Activated CD4-positive, alpha-beta T cell treated with anti-CD3 and anti-CD28 coated beads, Interleukin-2, amount 10 ng/mL, durations not matched to agents 7 days and 5 days (primary cell): ENCODE data around the gene MSH2. TPM values are rescaled to one million over a fixed set of nuclear protein-coding genes. Genes with fewer than 3 reads are reported as not detected.

Experiments used
- CTCF ChIA-PET: fragments of 350-600 bp; sonication (Branson Sonifier 250); formaldehyde crosslinking; loops from one replicate; lab custom pipeline; 2021; ENCODE audit warnings: antibody characterized with exemption; lab: Charles Lee
- POLR2A ChIA-PET: fragments of 350-600 bp; sonication (Branson Sonifier 250); formaldehyde crosslinking; loops from one replicate; lab custom pipeline; 2021; ENCODE audit warnings: antibody characterized with exemption; lab: Charles Lee
- DNase-seq: peaks from one replicate; pipeline ENCODE4 v3.0.0-alpha.2; 2020
- H3K27ac Mint-ChIP-seq: one replicate; pipeline ENCODE4 v1.8.0; 2021; ENCODE audit warnings: mild to moderate bottlenecking, moderate library complexity, mixed read lengths
- H3K27me3 Mint-ChIP-seq: one replicate; pipeline ENCODE4 v1.8.0; 2021; ENCODE audit warnings: mixed read lengths
- H3K36me3 Mint-ChIP-seq: one replicate; pipeline ENCODE4 v1.8.0; 2021; ENCODE audit warnings: low read depth, mixed read lengths
- H3K4me1 Mint-ChIP-seq: one replicate; pipeline ENCODE4 v1.8.0; 2021; ENCODE audit warnings: mixed read lengths
- H3K4me3 Mint-ChIP-seq: one replicate; pipeline ENCODE4 v1.8.0; 2021; ENCODE audit warnings: mild to moderate bottlenecking, moderate library complexity, mixed read lengths
- H3K9me3 Mint-ChIP-seq: one replicate; pipeline ENCODE4 v1.8.0; 2021; ENCODE audit warnings: mixed read lengths
- total RNA-seq, 2 experiments: library from RNA; stranded (reverse); gene quantifications; one replicate each; pipeline ENCODE4 v1.2.3, GENCODE V29; 2021

Gene MSH2
- total RNA-seq, 2 experiments from 2014 or later, result 48.0 to 51.8 TPM

DNA sequence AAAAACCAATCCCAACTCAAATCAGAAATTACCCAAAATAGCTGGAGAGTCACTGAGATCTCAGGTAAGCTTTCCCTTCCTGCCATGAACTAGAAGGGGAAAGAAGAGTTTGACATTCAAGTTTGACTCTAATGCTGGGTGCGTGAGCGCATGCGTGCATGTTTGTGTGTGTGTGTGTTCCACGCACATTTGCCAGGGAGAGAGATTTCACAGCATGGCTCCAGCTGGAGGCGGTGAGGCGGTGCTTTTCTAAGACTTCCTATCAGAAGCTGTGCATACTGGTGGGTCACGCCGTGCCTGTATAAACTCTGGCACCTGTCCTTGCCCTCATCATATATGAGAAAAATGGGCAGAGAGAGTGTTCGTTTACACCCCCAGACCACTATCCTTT is 116.2 kb downstream of the MSH2 start:
- no peak for DNase-seq
- ChIA-PET POLR2A (no interaction called here), CTCF (interaction anchor here (1.1 to 2.3 kb wide), 2 partner anchors 11 to 18 kb away, joined by 4 to 7 read pairs; no protein-coding TSS in a partner anchor)
- no peaks in the 10 kb centered on the region for H3K27me3 Mint-ChIP-seq
- no peaks in the 10 kb centered on the region for H3K9me3 Mint-ChIP-seq
- H3K4me1 Mint-ChIP-seq, result peaks cover 30% of the 10 kb centered on the region
- H3K36me3 Mint-ChIP-seq, result no peaks in the 10 kb centered on the region
- no peak overlapping the region for H3K4me3 Mint-ChIP-seq
- H3K27ac Mint-ChIP-seq, result no peak overlapping the region

GRCh38 chr2:47519604-47520301 is 116.8 kb downstream of the MSH2 start:
- H3K27ac Mint-ChIP-seq, result no peak overlapping the region
- ChIA-PET CTCF (interaction anchor here (1.1 to 3.3 kb wide), 3 partner anchors 8 to 18 kb away, joined by 4 to 19 read pairs (median 7); no protein-coding TSS in a partner anchor), POLR2A (no interaction called here)
- no peaks in the 10 kb centered on the region for H3K36me3 Mint-ChIP-seq
- DNase-seq, result no peak
- H3K4me1 Mint-ChIP-seq, result peaks cover 30% of the 10 kb centered on the region
- H3K9me3 Mint-ChIP-seq, result no peaks in the 10 kb centered on the region
- peak overlapping the region; percentile 64 for H3K4me3 Mint-ChIP-seq
- no peaks in the 10 kb centered on the region for H3K27me3 Mint-ChIP-seq

DNA sequence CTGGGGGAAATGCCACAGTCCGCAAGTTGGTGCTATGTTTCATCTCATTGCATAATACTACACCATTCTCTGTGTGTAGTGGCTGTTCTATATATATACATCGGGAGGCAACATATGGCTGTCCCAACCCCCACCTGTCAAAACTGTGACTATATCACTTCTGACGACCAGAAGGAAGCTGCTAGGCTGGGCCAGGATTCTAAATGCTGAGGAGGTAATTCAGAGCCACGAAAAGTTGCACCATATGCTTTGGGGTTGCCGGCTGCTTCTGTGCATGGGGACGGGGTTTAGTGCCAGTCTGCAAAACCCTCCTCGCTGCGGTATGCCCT is 117.3 kb downstream of the MSH2 start:
- POLR2A ChIA-PET, result no interaction called here
- Mint-ChIP-seq H3K4me1 (peaks cover 30% of the 10 kb centered on the region), H3K36me3 (no peaks in the 10 kb centered on the region), H3K27ac (peak overlapping the region; percentile 82), H3K9me3 (no peaks in the 10 kb centered on the region), H3K4me3 (peak overlapping the region; percentile 64), H3K27me3 (no peaks in the 10 kb centered on the region)
- CTCF ChIA-PET, result interaction anchor here (1.1 to 3.3 kb wide), 4 partner anchors 9 to 19 kb away, joined by 4 to 19 read pairs (median 6); no protein-coding TSS in a partner anchor
- DNase-seq, result no peak

GRCh38 chr2:47520825-47521665 is 118.1 kb downstream of the MSH2 start:
- H3K4me1 Mint-ChIP-seq, result peaks cover 30% of the 10 kb centered on the region
- POLR2A ChIA-PET, result interaction anchor here (0.7 kb wide), 1 partner anchor 49 kb away, joined by 3 read pairs; no protein-coding TSS in a partner anchor
- no peaks in the 10 kb centered on the region for H3K9me3 Mint-ChIP-seq
- H3K27ac Mint-ChIP-seq, result peak overlapping the region; percentile 88
- H3K27me3 Mint-ChIP-seq, result no peaks in the 10 kb centered on the region
- DNase-seq, result peak; percentile 81
- H3K4me3 Mint-ChIP-seq, result peak overlapping the region; percentile 68
- H3K36me3 Mint-ChIP-seq, result no peaks in the 10 kb centered on the region
- CTCF ChIA-PET, result interaction anchor here (0.7 to 3.3 kb wide), 6 partner anchors 9 to 247 kb away, joined by 3 to 19 read pairs (median 4); no protein-coding TSS in a partner anchor

DNA sequence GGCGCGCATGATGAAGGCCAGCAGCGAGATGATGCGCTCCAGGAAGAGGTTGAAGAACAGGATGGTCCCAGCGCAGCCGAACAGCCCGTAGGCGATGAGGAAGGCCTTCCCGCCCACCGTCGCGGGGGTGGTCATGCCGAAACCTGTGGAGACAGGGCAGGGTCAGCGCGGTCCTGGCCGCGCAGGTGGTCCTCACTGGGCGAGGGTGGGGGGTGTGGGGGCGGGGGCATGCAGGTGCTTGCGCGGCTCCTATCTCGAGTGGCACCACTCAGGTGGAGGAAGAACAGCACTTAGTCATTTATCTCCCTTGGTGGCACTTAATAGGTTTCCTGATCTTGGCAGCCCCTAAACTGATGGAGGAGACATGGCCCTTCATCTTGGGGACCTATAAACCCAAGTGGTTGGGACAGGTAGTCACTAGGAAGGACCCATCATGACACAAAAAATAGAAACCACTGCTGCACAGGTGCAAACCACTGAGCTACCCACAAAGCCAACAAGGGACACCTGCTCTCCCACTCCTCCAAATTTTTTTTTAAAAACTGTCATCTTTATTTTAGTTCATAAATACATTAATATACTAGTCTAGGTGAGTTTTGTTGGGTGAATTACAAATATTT is 118.8 kb downstream of the MSH2 start:
- ChIA-PET CTCF (interaction anchor here (0.7 to 3.3 kb wide), 4 partner anchors 10 to 246 kb away, joined by 3 to 19 read pairs (median 3); no protein-coding TSS in a partner anchor), POLR2A (no interaction called here)
- H3K4me1 Mint-ChIP-seq, result peaks cover 30% of the 10 kb centered on the region
- H3K36me3 Mint-ChIP-seq, result no peaks in the 10 kb centered on the region
- no peak for DNase-seq
- peak overlapping the region; percentile 64 for H3K27ac Mint-ChIP-seq
- H3K27me3 Mint-ChIP-seq, result no peaks in the 10 kb centered on the region
- H3K4me3 Mint-ChIP-seq, result peak overlapping the region; percentile 68
- H3K9me3 Mint-ChIP-seq, result no peaks in the 10 kb centered on the region

DNA sequence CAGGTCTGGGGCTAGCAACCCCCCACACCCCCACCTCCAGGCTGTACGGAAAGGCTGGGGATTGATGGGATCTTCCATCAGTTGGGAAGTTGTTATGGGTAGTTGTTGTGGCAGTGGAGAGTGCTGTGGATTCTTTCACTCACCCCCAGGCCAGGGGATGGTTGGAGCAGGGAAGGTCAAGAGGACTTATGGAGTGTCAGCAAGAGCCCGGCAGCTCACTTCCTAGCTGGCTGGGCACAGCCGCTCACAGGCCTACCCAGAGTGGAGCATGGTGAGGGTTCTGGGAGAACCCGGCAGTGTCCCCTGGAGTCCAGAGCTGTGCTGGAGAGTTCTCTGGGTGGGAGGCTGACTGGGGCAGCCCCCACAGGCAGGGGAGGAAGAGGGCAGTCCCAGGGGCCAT is 122.2 kb downstream of the MSH2 start:
- ChIA-PET CTCF (no interaction called here), POLR2A (no interaction called here)
- Mint-ChIP-seq H3K27ac (no peak overlapping the region), H3K36me3 (no peaks in the 10 kb centered on the region), H3K4me1 (peaks cover 15% of the 10 kb centered on the region), H3K9me3 (no peaks in the 10 kb centered on the region), H3K27me3 (no peaks in the 10 kb centered on the region), H3K4me3 (no peak overlapping the region)
- DNase-seq, result no peak

DNA sequence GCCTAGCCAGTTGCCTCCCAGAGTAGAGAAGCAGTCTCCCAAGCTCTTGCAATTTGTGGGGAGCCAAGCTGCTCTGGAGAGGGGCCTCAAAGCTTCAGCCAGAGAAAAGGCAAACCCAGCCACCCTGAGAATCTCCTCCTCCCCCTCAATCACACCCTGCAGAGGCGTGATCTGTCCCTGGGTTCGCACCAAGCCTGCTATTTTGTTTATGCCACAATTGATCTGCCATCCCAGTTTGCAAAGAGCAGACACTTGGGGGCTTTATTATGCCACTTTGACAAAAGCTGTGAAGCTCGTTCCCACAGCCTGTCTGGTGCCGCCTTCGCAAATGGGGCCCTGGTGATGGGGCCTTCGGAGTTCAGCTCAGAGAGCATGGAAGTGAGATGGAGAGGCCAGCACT is 125.5 kb downstream of the MSH2 start:
- Mint-ChIP-seq H3K4me1 (no peaks in the 10 kb centered on the region), H3K27me3 (no peaks in the 10 kb centered on the region), H3K9me3 (no peaks in the 10 kb centered on the region), H3K4me3 (no peak overlapping the region), H3K27ac (no peak overlapping the region), H3K36me3 (no peaks in the 10 kb centered on the region)
- POLR2A ChIA-PET, result no interaction called here
- DNase-seq, result no peak
- CTCF ChIA-PET, result interaction anchor here (1.2 kb wide), 1 partner anchor 27 kb away, joined by 3 read pairs; no protein-coding TSS in a partner anchor

DNA sequence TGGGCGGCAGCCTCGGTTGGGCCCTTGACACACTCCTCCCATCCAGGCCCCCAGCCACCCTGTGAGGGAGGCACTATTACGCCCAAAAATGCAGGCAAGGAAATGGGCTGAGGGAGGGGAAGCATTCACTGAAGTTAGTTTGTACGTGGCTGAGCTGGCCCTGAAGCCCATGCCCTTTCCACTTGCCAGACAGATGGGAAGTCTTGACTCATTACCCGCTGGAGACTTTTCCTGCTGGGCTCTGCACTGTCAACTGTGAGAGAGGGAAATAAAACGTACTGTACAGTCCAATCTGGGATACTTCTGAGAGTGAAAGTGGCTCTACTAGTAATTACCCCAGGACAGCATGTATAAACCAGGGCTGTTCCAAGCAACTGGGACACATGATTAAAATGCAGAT is 125.9 kb downstream of the MSH2 start:
- DNase-seq, result no peak
- H3K4me3 Mint-ChIP-seq, result no peak overlapping the region
- no peaks in the 10 kb centered on the region for H3K36me3 Mint-ChIP-seq
- H3K4me1 Mint-ChIP-seq, result no peaks in the 10 kb centered on the region
- no peaks in the 10 kb centered on the region for H3K27me3 Mint-ChIP-seq
- CTCF ChIA-PET, result interaction anchor here (0.6 to 1.2 kb wide), 2 partner anchors 27 to 685 kb away, joined by 3 read pairs; no protein-coding TSS in a partner anchor
- POLR2A ChIA-PET, result no interaction called here
- H3K27ac Mint-ChIP-seq, result no peak overlapping the region
- H3K9me3 Mint-ChIP-seq, result no peaks in the 10 kb centered on the region

- H3K27ac Mint-ChIP-seq, result no peak overlapping the region
- ChIA-PET POLR2A (no interaction called here), CTCF (no interaction called here)
- H3K9me3 Mint-ChIP-seq, result no peaks in the 10 kb centered on the region
- H3K4me3 Mint-ChIP-seq, result no peak overlapping the region
- no peaks in the 10 kb centered on the region for H3K36me3 Mint-ChIP-seq
- no peak for DNase-seq
- H3K4me1 Mint-ChIP-seq, result no peaks in the 10 kb centered on the region
- no peaks in the 10 kb centered on the region for H3K27me3 Mint-ChIP-seq
Measured at GRCh38 chr2:47530105-47530760, 127.3 kb downstream of the MSH2 start.

DNA sequence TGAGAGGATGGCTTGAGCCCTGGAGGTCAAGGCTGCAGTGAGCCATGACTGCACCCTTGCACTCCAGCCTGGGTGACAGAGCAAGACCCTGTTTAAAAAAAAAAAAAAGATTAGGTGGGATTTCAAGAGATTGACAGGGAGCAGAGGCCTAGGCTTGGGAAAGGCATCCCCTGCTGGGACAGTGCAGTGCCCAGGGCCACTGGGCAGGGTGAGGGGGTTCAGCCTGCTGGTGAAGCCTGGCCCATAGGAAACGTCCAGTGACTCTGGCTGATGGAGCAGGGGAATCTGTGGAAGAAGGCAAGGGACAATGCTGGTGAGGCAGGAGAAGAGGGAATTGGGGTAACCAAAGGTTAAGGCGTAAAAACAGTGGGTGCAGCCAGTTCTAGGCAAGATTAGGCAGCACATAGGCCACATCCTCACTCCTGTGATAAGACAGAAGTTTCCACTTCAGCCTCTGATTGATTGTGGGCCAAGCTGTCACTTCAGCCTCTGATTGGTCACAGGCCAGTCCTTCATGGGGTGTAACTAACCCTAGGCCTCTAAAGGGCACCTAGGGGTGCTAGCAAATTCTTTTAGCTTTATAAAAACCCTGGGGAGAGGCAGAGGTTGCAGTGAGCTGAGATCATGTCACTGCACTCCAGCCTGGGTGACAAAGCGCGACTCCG is 128.6 kb downstream of the MSH2 start:
- no peak overlapping the region for H3K4me3 Mint-ChIP-seq
- ChIA-PET POLR2A (interaction anchor here (0.7 kb wide), 1 partner anchor 850 kb away, joined by 3 read pairs; no protein-coding TSS in a partner anchor), CTCF (no interaction called here)
- H3K27ac Mint-ChIP-seq, result no peak overlapping the region
- H3K27me3 Mint-ChIP-seq, result no peaks in the 10 kb centered on the region
- no peaks in the 10 kb centered on the region for H3K9me3 Mint-ChIP-seq
- H3K4me1 Mint-ChIP-seq, result no peaks in the 10 kb centered on the region
- no peaks in the 10 kb centered on the region for H3K36me3 Mint-ChIP-seq
- no peak for DNase-seq
